HCT116 (cell line): ENCODE measurements around the gene IRAK2. TPM values are rescaled to one million over a fixed set of nuclear protein-coding genes. Genes with fewer than 3 reads are reported as not detected.

Experiments used
- ATAC-seq: fragments of 200-7000 bp; cut with Tn5 transposase; 2 replicates; pipeline ENCODE4 v1.9.1; 2020; ENCODE audit warnings: mild to moderate bottlenecking, moderate library complexity
- BruUV-seq: library from RNA; stranded (reverse); fragments of 400-500 nt; replicated peaks from 2 replicates; lab custom pipeline; 2021; lab: Mats Ljungman, UMichigan
- CTCF ChIA-PET: fragments of 300-600 bp; sonication (Branson Sonifier 250); formaldehyde crosslinking; loops from one replicate; lab custom pipeline; 2021; ENCODE audit warnings: antibody characterized with exemption; lab: Charles Lee
- POLR2A ChIA-PET: fragments of 300-600, 350-600 bp; sonication (Branson Sonifier 250); formaldehyde crosslinking; loops from one replicate; lab custom pipeline; 2021; ENCODE audit warnings: antibody characterized with exemption; lab: Charles Lee
- RAD21 ChIA-PET, 2 experiments: fragments of 300-600 bp; sonication (Branson Sonifier 250); formaldehyde crosslinking; loops; one replicate each; lab custom pipeline; 2023; ENCODE audit warnings: low total read pairs in 2 of 2; ENCODE audit not compliant: uncharacterized antibody in 2 of 2, unreplicated experiment in 2 of 2, low non-redundant PET in 1 of 2; lab: Charles Lee
- DNase-seq: peaks from one replicate; pipeline ENCODE4 v3.0.0-alpha.2; 2010; ENCODE audit warnings: low read depth, low spot score
- H2AFZ ChIP-seq: fragments of 200-600 bp; shearing (Covaris generic), sonication (generic); 2 replicates; pipeline ENCODE4 v1.6.1; 2017; ENCODE audit warnings: low read depth, mixed run types, mixed read lengths, antibody characterized with exemption, low read length; ENCODE audit not compliant: poor library complexity, severe bottlenecking
- H3K27ac ChIP-seq: 2 replicates; pipeline ENCODE4 v1.5.1; 2012; ENCODE audit warnings: low read depth, low read length
- H3K27me3 ChIP-seq: fragments of 200-600 bp; sonication (generic); 2 replicates; pipeline ENCODE4 v1.6.1; 2016; ENCODE audit warnings: mixed run types, low read length, mixed read lengths; ENCODE audit not compliant: insufficient read depth
- H3K36me3 ChIP-seq, 2 experiments: fragments of 200-500 bp in 1 of 2; fragments of 200-600 bp in 1 of 2; sonication (Bioruptor generic) in 1 of 2; sonication (generic) in 1 of 2; 2 replicates each; pipeline versions ENCODE4 v1.5.1 to v1.6.1; 2014 to 2016; ENCODE audit warnings: low read length in 2 of 2, inconsistent platforms in 1 of 2, mixed read lengths in 1 of 2, mixed run types in 1 of 2; ENCODE audit not compliant: insufficient read depth in 2 of 2, control insufficient read depth in 1 of 2
- H3K4me1 ChIP-seq, 2 experiments: fragments of 200-600 bp in 1 of 2; sonication (generic) in 1 of 2; 2 replicates each; pipeline versions ENCODE4 v1.5.1 to v1.6.1; 2012 to 2017; ENCODE audit warnings: low read length in 2 of 2, inconsistent platforms in 1 of 2, mild to moderate bottlenecking in 1 of 2, mixed read lengths in 1 of 2, mixed run types in 1 of 2, moderate library complexity in 1 of 2; ENCODE audit not compliant: insufficient read depth in 2 of 2, control insufficient read depth in 1 of 2
- H3K4me2 ChIP-seq: fragments of 200-600 bp; sonication (generic); 2 replicates; pipeline ENCODE4 v1.6.1; 2017; ENCODE audit warnings: mixed run types, low read length, mixed read lengths
- H3K4me3 ChIP-seq, 2 experiments: fragments of 200-600 bp in 1 of 2; sonication (generic) in 1 of 2; replicated peaks in 1 of 2; 2 replicates each; pipeline ENCODE4 v1.5.1; 2011 to 2016; ENCODE audit warnings: low read length in 2 of 2, control low read depth in 1 of 2, low read depth in 1 of 2, mild to moderate bottlenecking in 1 of 2, mixed read lengths in 1 of 2, mixed run types in 1 of 2
- H3K79me2 ChIP-seq: fragments of 200-600 bp; sonication (generic); 2 replicates; pipeline ENCODE4 v1.6.1; 2017; ENCODE audit warnings: mild to moderate bottlenecking, mixed run types, low read length, moderate library complexity, mixed read lengths; ENCODE audit not compliant: insufficient read depth
- H3K9ac ChIP-seq: fragments of 200-600 bp; sonication (generic); 2 replicates; pipeline ENCODE4 v1.6.1; 2016; ENCODE audit warnings: low read length, mixed read lengths
- H3K9me2 ChIP-seq: fragments of 200-600 bp; sonication (generic), shearing (Covaris generic); 2 replicates; pipeline ENCODE4 v1.6.1; 2017; ENCODE audit warnings: mixed run types, mild to moderate bottlenecking, moderate library complexity; ENCODE audit not compliant: insufficient read depth
- H3K9me3 ChIP-seq, 2 experiments: fragments of 200-500 bp in 1 of 2; fragments of 200-600 bp in 1 of 2; sonication (Bioruptor generic) in 1 of 2; sonication (generic) in 1 of 2; 2 replicates each; pipeline ENCODE4 v1.6.1; 2014 to 2017; ENCODE audit warnings: low read length in 2 of 2, mixed read lengths in 2 of 2, inconsistent platforms in 1 of 2, low read depth in 1 of 2, mild to moderate bottlenecking in 1 of 2, mixed run types in 1 of 2, moderate library complexity in 1 of 2; ENCODE audit not compliant: control insufficient read depth in 1 of 2, insufficient read depth in 1 of 2
- H4K20me1 ChIP-seq: fragments of 200-600 bp; sonication (generic), shearing (Covaris generic); 2 replicates; pipeline ENCODE4 v1.6.1; 2017; ENCODE audit warnings: mixed run types, mild to moderate bottlenecking, moderate library complexity; ENCODE audit not compliant: insufficient read depth
- ATF3 ChIP-seq: IDR thresholded peaks from 2 replicates; pipeline ENCODE4 v1.6.1; 2012
- EGR1 ChIP-seq: IDR thresholded peaks from 2 replicates; pipeline ENCODE4 v1.6.1; 2012; ENCODE audit warnings: low read depth
- EZH2phosphoT487 ChIP-seq: fragments of 200-600 bp; IDR thresholded peaks from 2 replicates; pipeline ENCODE4 v1.6.1; 2018; ENCODE audit warnings: antibody characterized with exemption, borderline replicate concordance
- JUND ChIP-seq: IDR thresholded peaks from 2 replicates; pipeline ENCODE4 v1.6.1; 2012
- MAX ChIP-seq: IDR thresholded peaks from 2 replicates; pipeline ENCODE4 v1.6.1; 2012
- POLR2A ChIP-seq: IDR thresholded peaks from 2 replicates; pipeline ENCODE4 v1.7.0; 2011; ENCODE audit warnings: borderline replicate concordance; ENCODE audit not compliant: insufficient read depth, insufficient read length; ENCODE audit errors: extremely low read depth
- POLR2AphosphoS5 ChIP-seq: IDR thresholded peaks from 2 replicates; pipeline ENCODE4 v1.6.1; 2011; ENCODE audit warnings: mild to moderate bottlenecking, low read depth, low read length, moderate library complexity
- ZFX ChIP-seq: fragments of 450-650 bp; IDR thresholded peaks from 2 replicates; pipeline ENCODE4 v1.6.1; 2017
- intact Hi-C: fragments of 100-400 bp; cut with micrococcal nuclease; formaldehyde crosslinking; loops from 2 replicates; pipeline ENCODE4 v1.10.0; 2022
- total RNA-seq: library from RNA; stranded (reverse); gene quantifications from one replicate; pipeline ENCODE4 v1.2.1, GENCODE V29; 2021; ENCODE audit not compliant: unreplicated experiment

IRAK2 gene
- total RNA-seq, 1 experiment from 2014 or later: 3.6 TPM

DNA sequence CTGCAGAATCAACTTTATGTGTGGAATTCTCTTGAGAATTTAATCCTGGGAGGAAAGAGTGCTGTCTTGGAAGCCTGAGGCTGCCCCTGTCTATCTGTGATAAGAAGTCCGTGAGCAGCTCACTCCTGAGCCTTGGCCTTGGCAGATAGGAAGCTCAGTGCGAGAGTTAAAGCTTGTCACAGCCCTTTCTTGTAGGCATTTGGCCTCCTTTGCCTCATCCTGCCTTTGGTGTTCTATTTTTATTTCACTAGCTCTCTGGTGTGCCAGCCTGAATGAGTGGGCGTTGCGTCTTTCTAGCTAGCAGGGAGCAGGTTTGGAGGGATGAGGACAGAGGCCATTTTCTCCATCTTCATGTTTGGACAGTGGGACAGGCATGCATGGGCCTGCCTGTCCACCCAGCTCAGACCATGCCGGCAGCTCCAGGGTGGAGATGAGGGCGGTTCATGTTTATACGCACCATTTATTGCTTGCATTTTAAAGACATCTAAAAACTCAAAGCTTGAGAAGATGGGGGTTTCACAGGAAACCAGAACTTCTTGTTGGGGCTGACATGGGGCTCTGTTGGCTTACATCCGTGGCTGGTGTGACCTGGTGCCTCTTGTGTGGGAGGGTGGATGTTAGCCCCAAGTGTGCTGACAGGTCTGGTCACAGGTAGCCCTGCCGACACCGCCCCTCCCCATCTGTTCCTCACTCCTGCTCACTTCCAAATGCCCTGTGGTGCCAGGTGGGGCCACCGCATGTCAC, 29.8 kb downstream of the IRAK2 start:
- Histone ChIP-seq H3K4me2 (peak overlapping the region; percentile 17), H3K4me1 (peaks cover 42 to 60% of the 10 kb centered on the region in 2 experiments), H3K27me3 (no peaks in the 10 kb centered on the region), H3K4me3 (no peak overlapping the region), H3K36me3 (no peaks in the 10 kb centered on the region), H4K20me1 (no peaks in the 10 kb centered on the region), H3K27ac (no peak overlapping the region), H3K9me2 (no peaks in the 10 kb centered on the region), H3K9ac (no peak overlapping the region; the same call in 1 of the 2 replicates), H3K9me3 (no peaks in the 10 kb centered on the region), H2AFZ (no peak overlapping the region), H3K79me2 (no peaks in the 10 kb centered on the region)
- BruUV-seq: no TSS peak
- CTCF ChIA-PET: no interaction called here
- DNase-seq (no peak), ATAC-seq (no peak)
- intact Hi-C loops: no loop called here
- RAD21 ChIA-PET: no interaction called here
- POLR2A ChIA-PET: no interaction called here
- TF ChIP-seq ZFX (no peak), EGR1 (peak; percentile 45; the same call in 1 of the 2 replicates), POLR2A (no peak)

DNA sequence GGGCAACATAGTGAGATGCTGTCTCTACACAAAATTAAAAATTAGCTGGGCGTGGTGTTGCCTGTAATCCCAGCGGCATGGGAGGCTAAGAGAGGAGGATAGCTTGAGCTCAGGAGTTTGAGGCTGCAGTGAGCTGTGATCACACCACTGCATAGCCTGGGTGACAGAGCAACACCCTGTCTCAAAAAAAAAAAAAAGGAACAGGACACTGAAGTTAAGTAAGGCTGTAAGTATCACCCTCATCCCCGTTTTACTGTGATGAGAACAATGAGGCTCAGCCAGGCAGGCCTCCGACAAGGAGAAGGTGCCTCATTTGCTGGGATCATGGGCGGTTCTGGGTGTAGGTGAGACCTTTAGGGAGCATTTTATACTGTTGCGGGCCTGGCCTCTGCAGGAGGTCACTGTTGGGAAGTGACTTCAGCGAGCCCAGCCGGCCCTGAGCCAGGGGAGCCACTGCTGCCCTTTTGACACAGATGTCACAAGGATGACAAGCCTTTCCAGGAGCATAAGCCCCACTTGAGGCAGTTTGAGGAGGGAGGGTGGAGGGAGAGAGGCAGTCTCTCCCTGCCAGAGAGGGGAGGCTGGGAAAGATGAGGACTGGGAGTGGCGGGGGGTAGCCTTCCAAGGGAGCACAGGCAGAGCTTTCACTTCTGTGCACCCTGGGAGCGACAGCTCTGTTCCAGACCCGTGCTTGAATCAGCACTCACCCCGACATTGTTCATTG, 30.8 kb downstream of the IRAK2 start:
- Histone ChIP-seq H4K20me1 (no peaks in the 10 kb centered on the region), H3K27me3 (no peaks in the 10 kb centered on the region), H3K36me3 (no peaks in the 10 kb centered on the region), H3K9me3 (no peaks in the 10 kb centered on the region), H2AFZ (no peak overlapping the region), H3K4me1 (peaks cover 38 to 56% of the 10 kb centered on the region in 2 experiments), H3K27ac (no peak overlapping the region), H3K79me2 (no peaks in the 10 kb centered on the region), H3K4me3 (no peak overlapping the region), H3K9ac (no peak overlapping the region), H3K4me2 (no peak overlapping the region), H3K9me2 (no peaks in the 10 kb centered on the region)
- CTCF ChIA-PET: no interaction called here
- BruUV-seq: no TSS peak
- POLR2A ChIA-PET: no interaction called here
- DNase-seq (no peak), ATAC-seq (no peak)
- TF ChIP-seq POLR2A: no peak
- no peak for TF ChIP-seq ATF3
- no peak for TF ChIP-seq JUND
- TF ChIP-seq EZH2phosphoT487: no peak
- TF ChIP-seq ZFX: no peak
- TF ChIP-seq MAX: no peak
- TF ChIP-seq POLR2AphosphoS5: no peak
- intact Hi-C loops: no loop called here
- RAD21 ChIA-PET: no interaction called here
